ENCODE data around the gene ADAMTS8.

ADAMTS8 gene

GRCh38 chr11:130428316-130429119, at the start of gene ADAMTS8:
Gene ADAMTS8 (minus strand): TSS chr11:130428609. CDS start chr11:130428286, 323 bp downstream.
- DNase-seq, result no peak

- no peak for DNase-seq
Observed at GRCh38 chr11:130477586-130478203, 49.3 kb upstream of the ADAMTS8 start.

GRCh38 chr11:130476922-130477491, 48.6 kb upstream of the ADAMTS8 start:
- no peak for DNase-seq

- no peak for DNase-seq
Observed at GRCh38 chr11:130476200-130476921, 48.0 kb upstream of the ADAMTS8 start.

GRCh38 chr11:130475426-130476053, 47.1 kb upstream of the ADAMTS8 start:
- DNase-seq, result no peak

- DNase-seq, result no peak
Observed at GRCh38 chr11:130474637-130475400, 46.4 kb upstream of the ADAMTS8 start.

- no peak for DNase-seq
Observed at GRCh38 chr11:130473795-130474377, 45.5 kb upstream of the ADAMTS8 start.

GRCh38 chr11:130473056-130473794, 44.8 kb upstream of the ADAMTS8 start:
- no peak for DNase-seq

GRCh38 chr11:130472434-130472961, 44.1 kb upstream of the ADAMTS8 start:
- no peak for DNase-seq

GRCh38 chr11:130471731-130472433, 43.5 kb upstream of the ADAMTS8 start:
- DNase-seq, result no peak

GRCh38 chr11:130470832-130471706, 42.7 kb upstream of the ADAMTS8 start:
- no peak for DNase-seq

- DNase-seq, result no peak
Observed at GRCh38 chr11:130469181-130469580, 40.8 kb upstream of the ADAMTS8 start.

GRCh38 chr11:130467116-130467900, 38.9 kb upstream of the ADAMTS8 start:
- no peak for DNase-seq

- DNase-seq, result no peak
Observed at GRCh38 chr11:130465263-130465662, 36.9 kb upstream of the ADAMTS8 start.

- DNase-seq, result no peak
Observed at GRCh38 chr11:130464291-130464812, 35.9 kb upstream of the ADAMTS8 start.

- no peak for DNase-seq
Observed at GRCh38 chr11:130462931-130463330, 34.5 kb upstream of the ADAMTS8 start.

GRCh38 chr11:130462101-130462885, 33.9 kb upstream of the ADAMTS8 start:
- no peak for DNase-seq
